Measurements from ENCODE around the gene PARD3. TPM values are rescaled to one million over a fixed set of nuclear protein-coding genes. Genes with fewer than 3 reads are reported as not detected.

PARD3 gene
- total RNA-seq, 3 donors from 2014 or later, result 39.5 to 87.9 (median 47.0) TPM

DNA sequence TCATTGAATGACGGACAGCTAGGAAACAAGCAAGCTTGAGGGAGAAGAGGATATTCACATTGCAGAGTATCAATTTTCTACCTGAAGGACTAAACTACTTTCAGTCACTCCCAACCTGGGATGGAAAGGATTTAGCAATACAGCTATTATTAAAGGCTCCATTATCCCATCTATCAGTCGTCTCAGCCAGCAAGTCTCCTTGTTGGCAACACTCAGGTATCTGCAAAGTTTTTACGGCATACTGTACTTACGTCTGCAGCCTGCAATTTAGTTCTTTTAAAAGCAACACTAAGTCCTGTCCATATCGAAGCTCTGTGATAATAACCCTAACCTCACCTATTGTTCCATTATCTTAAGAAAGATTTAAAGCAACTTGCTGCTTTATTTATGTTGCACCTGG lies 689.4 kb downstream of the PARD3 start:
- intact Hi-C loops (cut with DNase I, micrococcal nuclease), result no loop called here
- TF ChIP-seq, protein P1, sequence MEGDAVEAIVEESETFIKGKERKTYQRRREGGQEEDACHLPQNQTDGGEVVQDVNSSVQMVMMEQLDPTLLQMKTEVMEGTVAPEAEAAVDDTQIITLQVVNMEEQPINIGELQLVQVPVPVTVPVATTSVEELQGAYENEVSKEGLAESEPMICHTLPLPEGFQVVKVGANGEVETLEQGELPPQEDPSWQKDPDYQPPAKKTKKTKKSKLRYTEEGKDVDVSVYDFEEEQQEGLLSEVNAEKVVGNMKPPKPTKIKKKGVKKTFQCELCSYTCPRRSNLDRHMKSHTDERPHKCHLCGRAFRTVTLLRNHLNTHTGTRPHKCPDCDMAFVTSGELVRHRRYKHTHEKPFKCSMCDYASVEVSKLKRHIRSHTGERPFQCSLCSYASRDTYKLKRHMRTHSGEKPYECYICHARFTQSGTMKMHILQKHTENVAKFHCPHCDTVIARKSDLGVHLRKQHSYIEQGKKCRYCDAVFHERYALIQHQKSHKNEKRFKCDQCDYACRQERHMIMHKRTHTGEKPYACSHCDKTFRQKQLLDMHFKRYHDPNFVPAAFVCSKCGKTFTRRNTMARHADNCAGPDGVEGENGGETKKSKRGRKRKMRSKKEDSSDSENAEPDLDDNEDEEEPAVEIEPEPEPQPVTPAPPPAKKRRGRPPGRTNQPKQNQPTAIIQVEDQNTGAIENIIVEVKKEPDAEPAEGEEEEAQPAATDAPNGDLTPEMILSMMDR (IDR thresholded peaks at IDR 0.05), result no peak
- Histone ChIP-seq H3K4me1 (ENCODE audit: low read depth) (no peaks in the 10 kb centered on the region), H3K9me3 (no peaks in the 10 kb centered on the region), H3K36me3 (ENCODE audit: low read depth) (no peaks in the 10 kb centered on the region), H3K4me3 (no peak overlapping the region)
- DNase-seq (no peak), ATAC-seq (no peak)

GRCh38 chr10:34124522-34125035 lies 690.5 kb downstream of the PARD3 start:
- ATAC-seq, result no peak
- no peaks in the 10 kb centered on the region for H3K9me3 ChIP-seq
- DNase-seq, result no peak
- TF ChIP-seq, protein P1 (IDR thresholded peaks at IDR 0.05), result no peak
- no peak overlapping the region for H3K4me3 ChIP-seq
- H3K4me1 ChIP-seq (ENCODE audit: low read depth), result no peaks in the 10 kb centered on the region
- no peaks in the 10 kb centered on the region for H3K36me3 ChIP-seq (ENCODE audit: low read depth)
- intact Hi-C loops (cut with DNase I, micrococcal nuclease), result no loop called here

GRCh38 chr10:34121781-34122622 lies 693.1 kb downstream of the PARD3 start:
- ATAC-seq (no peak), DNase-seq (no peak)
- TF ChIP-seq, protein P1 (IDR thresholded peaks at IDR 0.05), result no peak
- Histone ChIP-seq H3K9me3 (no peaks in the 10 kb centered on the region), H3K36me3 (ENCODE audit: low read depth) (no peaks in the 10 kb centered on the region), H3K4me3 (no peak overlapping the region), H3K4me1 (ENCODE audit: low read depth) (no peaks in the 10 kb centered on the region)
- intact Hi-C loops (cut with DNase I, micrococcal nuclease), result no loop called here

DNA sequence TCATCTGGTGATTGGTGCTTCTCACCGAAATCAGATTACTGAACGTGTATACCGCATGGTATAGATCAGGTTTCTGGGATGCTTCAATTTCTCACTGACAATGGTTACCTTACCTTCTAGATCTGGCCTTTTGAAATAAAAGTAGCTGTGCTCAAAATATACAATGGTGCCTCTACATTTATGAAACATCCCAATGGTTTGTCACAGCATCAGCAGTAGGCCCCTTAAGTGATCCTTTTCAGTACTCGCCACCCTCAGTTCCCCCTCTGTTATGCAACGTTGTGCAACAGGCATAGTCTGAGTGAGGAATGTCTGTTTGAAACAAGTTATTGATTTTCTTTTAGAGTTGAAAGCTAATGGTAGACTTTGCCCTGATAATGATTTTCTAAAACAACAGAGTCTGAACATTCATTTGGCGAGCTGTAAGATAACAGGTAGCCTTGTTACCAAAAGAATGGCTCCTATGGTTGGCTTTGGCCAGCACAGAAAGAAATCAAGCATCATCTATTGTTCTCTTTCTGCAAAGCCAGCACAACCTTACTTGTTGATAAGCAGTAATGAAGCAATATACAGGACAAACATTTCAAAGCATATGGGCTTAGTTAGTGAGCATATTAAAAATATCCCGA lies 693.9 kb downstream of the PARD3 start:
- no peak for ATAC-seq
- Histone ChIP-seq H3K9me3 (no peaks in the 10 kb centered on the region), H3K36me3 (ENCODE audit: low read depth) (no peaks in the 10 kb centered on the region), H3K4me3 (no peak overlapping the region), H3K4me1 (ENCODE audit: low read depth) (no peaks in the 10 kb centered on the region)
- no peak for DNase-seq
- intact Hi-C loops (cut with DNase I, micrococcal nuclease), result no loop called here
- TF ChIP-seq, protein P1 (IDR thresholded peaks at IDR 0.05), result no peak

DNA sequence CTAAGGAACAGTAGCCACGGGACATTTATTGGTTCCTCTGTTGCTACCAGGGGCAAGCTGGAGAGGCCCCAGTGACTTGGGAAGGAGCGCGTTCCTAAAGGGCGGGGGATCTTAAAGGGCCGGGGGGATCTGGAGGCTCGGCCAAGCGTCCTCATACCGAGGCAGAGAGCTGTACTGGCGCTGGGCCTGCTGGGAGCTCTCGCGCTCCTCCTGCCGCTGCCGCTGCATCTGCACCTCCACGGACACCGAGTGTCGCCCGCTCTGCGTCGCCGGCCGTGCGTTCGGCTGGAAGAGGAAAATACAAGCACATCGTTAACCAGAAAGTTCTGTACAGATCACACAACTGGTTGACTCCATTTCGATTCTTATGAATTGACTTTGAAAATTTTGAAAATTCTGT lies 695.6 kb downstream of the PARD3 start:
- intact Hi-C loops (cut with DNase I, micrococcal nuclease), result no loop called here
- TF ChIP-seq, protein P1 (IDR thresholded peaks at IDR 0.05), result no peak
- H3K9me3 ChIP-seq, result no peaks in the 10 kb centered on the region
- DNase-seq, result no peak
- H3K4me1 ChIP-seq (ENCODE audit: low read depth), result no peaks in the 10 kb centered on the region
- no peak overlapping the region for H3K4me3 ChIP-seq
- no peaks in the 10 kb centered on the region for H3K36me3 ChIP-seq (ENCODE audit: low read depth)
- ATAC-seq, result no peak
